GM19240 (cell line): ENCODE measurements around the gene EPHB1.

Source experiments
- DNase-seq: peaks from one replicate; pipeline ENCODE4 v3.0.0; 2011; ENCODE audit warnings: low spot score; ENCODE audit not compliant: insufficient read length

Gene EPHB1

DNA sequence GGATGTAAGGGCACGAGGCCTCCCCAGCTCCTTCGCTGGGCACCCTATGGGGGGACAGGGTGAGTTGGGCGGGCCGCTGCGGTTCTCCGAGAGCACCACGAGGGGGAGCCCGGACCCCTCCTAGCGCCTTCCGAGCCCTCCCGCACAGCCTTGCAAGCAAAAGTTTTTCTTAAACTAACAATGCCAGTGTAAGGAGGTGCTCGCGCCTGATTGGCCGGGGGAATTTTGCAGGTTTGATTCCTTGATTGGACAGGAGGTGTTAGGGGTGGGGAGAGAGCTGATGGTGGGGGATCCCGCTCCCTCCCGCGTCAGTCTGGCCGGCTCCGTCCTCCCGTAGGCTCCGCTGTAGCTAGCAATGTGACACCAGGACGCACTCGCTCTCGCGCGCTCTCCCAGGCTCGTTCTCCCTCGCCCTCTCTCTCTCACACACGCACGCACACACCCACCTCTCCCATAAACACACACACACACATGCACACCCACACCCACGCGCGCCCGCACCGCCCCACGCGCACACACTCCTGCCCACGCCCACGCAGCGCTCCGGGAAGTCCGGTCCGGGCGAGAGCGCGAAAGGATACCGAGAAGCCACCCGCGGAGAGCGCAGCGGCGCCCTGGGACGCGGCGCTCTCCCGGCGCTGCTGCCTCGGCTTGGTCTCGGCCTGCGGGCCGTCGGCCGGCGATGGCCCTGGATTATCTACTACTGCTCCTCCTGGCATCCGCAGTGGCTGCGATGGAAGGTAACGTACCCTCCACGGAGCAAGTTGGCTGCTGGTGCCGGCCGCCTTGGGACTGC lies at the start of gene EPHB1:
Gene EPHB1 (plus strand): TSS at position 311 of the 796 bp plus-strand sequence.
- peak; percentile 44 for DNase-seq

GRCh38 chr3:134748698-134749097 lies 46.4 kb upstream of the EPHB1 start:
- DNase-seq = no peak

GRCh38 chr3:134749174-134749573 lies 45.9 kb upstream of the EPHB1 start:
- no peak for DNase-seq

- no peak for DNase-seq
These were observed 45.1 kb upstream of the EPHB1 start for GRCh38 chr3:134749802-134750553.

GRCh38 chr3:134751831-134752230 lies 43.2 kb upstream of the EPHB1 start:
- no peak for DNase-seq

DNA sequence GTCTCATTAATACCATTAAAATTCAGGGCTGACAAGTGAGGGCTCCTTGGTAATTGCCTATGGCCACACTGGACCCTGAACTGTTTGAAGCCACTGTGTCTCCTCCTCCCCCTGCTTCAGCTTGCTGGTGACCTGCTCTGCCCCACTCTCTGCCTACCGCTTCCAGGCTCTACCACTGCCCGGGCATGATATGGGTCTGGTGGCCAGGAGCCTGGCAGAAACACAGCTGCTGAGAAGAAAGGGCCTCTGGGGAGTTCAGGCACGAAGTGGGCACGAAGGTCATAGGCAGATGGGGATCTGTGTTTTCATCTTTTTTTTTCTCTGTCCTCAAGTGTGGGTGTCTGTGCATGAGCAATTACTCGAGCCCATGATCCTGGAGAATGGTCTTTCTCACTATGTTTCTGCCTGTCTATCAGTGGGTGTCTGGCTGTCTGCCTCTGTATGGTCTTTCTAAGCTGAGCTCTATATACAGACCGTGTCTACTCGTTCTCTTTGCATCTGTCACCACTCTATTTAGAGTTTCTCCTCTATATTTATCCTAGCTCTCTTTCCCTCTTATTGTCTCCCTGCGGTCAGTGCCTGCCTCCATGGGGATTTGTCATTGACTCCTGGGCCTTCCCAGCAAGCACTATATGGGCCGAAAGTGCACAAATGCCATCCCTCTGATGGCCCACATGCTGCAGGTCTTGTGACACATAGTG lies 42.1 kb upstream of the EPHB1 start:
- no peak for DNase-seq

- DNase-seq = no peak
These were observed 40.9 kb upstream of the EPHB1 start for GRCh38 chr3:134753999-134754742.

GRCh38 chr3:134754768-134755559 lies 40.1 kb upstream of the EPHB1 start:
- peak; percentile 43 for DNase-seq

DNA sequence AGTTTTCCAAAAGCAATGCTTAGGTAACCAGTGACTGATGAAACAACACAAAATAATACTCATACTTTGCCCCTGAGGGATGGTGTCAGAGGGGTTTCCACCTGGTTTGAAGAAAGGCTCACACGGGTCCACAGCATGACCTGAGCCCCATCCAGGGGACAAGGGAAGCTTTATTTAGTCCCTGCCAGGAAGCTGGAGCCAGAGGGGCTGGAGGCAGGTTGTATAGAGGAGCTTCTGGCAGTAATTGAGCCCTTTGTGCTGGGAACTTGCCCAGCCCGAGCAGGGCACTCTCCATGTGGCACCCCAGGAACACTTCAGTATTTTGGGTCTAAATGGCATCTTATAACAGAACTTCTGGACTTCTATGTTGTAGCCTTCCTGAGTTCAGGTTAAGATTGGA lies 39.2 kb upstream of the EPHB1 start:
- DNase-seq = no peak

DNA sequence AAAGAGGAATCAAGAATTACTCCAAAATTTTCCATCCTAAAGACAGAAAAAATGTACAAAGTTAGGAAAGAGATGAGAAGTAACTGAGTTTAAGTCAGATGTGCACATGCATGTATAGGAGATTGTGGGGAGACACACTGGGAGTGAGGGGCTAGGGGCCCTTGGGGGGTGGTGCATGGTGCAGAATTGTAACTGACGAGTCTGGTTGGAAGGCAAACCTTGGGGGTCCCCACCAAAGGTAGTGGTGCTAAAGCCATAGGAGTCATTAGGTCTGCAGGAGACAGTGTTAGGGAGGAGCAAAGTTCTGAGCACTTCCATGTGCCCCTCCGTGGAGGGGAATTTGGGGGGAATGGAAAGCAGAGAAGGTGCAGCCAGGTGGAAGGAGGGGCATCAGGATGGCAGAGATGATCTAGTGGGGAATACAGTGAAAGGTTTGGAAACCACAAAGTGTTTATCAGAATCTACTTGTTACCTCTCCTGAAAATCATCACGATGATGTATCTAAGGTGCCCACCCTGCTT lies 37.5 kb upstream of the EPHB1 start:
- DNase-seq = no peak

DNA sequence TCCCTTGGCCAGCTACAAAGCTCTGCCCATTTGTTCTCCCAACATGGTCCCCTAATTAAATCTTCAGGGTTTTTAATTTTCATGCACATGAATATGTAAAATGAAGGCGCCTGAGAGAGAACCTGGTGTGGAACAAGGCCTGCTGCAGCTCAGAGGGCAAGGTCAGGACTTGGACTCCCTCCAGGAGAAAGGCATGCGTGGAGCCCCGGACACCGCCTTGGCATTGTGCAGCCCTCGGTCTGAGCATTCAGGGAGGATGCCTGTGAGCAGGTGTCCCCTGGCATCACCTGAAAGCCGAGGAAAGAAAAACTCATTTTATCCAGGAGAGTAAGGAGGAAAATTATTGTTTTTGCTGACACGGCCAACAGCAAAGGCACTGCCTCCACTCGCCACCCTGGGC lies 33.8 kb upstream of the EPHB1 start:
- no peak for DNase-seq

DNA sequence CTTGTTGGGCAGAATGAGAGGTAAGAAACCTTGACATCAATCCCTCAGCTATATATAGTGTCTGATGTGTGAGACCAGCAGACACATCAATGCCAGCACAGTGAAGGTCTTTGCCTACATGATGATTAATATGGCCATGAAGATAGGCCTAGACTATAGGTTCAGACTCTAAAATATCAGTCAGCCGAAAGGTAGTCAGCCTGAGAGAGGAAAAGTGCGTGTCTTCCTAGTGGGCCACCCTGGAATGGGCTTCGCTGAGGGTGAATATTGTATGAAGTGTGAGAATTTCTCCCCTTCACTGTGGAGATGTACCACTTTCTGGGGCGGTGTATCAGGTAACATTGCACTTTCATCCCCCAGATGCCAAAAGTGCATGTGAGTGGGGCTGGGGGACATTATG lies 33.0 kb upstream of the EPHB1 start:
- no peak for DNase-seq

- no peak for DNase-seq
These were observed 29.6 kb upstream of the EPHB1 start for GRCh38 chr3:134765468-134765867.

- DNase-seq = no peak
These were observed 28.8 kb upstream of the EPHB1 start for GRCh38 chr3:134766290-134766689.

- DNase-seq = no peak
These were observed 26.9 kb upstream of the EPHB1 start for GRCh38 chr3:134768116-134768515.

DNA sequence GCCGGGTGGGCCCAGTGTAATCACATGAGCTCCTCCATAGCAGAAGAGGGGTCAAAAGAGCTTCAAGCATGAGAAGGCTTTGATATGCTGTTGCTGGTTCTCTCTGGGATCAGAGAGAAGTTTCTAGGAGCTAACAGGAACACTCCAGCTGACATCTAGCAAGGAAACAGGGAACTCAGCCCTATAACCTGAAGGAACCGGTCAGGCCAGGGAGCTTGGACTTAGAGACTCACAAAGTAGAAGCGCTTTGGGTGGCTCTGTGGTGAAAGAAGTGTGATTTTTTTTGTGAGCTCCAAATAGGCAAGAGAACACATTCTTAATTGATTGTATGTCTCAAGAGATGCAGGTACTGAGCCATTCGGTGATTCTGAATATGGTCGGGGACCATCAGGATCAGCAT lies 26.2 kb upstream of the EPHB1 start:
- DNase-seq = no peak

DNA sequence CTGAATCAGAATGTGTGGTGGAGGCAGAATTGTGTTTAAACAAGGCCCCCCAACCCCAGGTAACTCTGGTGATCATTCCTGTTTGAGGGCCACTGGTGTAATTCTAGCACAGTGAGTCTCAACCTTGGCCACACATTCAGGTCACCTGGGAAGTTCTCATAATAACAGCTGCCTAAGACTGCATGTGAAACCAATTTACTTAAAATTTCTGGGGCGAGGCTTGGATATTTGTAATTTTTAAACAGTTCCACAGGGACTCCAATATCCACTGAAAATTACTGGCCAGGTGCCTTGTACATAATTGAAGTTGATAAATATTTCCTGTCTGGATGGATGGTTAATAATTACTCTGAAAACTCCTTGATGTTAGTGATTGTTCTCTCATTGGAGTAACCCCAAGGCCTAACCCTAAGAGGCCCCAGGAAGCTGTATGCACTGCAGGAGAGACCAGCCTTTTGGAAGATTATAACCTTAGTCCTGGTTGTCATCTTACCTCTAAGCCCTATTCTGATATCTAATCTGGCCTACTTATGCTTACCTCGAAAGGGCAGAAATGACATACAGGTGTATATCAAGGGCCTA lies 25.7 kb upstream of the EPHB1 start:
- no peak for DNase-seq

DNA sequence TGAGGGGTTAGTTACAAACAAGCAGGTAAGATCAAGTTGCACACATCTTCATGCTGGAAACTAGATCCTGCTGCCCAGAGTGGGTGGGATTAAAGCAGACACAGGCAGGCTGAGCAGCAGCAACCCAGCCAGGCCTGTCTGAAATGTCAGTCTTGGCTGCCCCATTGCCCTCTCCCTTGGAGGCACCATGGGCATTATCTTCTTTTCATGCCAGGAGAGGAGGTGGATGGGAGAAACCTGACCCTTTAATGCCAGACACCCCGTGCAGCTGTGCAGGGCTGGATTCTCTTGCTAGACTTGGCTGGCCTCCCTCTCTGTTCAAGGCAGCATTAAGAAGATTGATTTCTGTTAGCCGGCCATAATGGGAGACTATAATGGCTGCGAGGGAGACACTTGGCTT lies 23.0 kb upstream of the EPHB1 start:
- no peak for DNase-seq

DNA sequence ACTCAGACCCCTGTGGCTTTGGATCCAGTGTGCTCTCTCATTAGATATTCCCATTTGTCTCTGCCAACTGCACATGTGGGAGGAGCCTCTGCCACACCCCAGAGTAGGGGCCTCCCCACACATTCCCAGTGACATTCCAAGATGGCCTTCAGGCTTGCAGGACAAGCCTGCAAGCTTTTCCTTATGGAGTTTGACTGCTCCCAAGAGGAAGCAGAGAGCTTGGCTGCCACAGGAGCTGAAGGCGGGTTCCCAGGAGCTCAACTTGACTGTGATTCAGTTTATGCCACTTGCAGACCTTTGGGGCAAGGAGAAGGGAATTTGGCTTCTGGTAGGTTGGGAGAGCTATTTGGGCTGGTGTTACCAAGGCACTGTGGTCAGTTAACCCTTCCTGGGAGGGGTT lies 22.5 kb upstream of the EPHB1 start:
- no peak for DNase-seq

DNA sequence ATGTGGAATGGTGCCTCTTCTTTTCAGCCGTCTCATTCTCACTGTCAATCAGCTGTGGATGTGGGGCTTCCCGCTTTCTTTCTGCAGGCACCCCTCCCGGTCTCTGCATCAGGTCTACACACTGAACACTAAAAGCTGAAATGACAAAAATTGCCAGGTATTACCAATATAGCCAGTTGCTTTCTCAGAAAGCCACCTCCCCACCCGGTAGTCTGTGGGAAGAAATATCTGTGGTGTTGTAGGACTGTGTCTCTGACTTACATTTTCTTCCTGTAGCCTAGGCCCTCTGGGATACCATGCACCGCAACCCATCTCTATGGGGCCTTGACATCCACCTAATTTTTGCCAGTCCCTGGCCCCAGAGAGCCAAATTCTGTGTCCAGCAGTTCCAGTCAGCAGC lies 19.2 kb upstream of the EPHB1 start:
- no peak for DNase-seq
